ENCODE measurements around the gene RARA.

Gene RARA

GRCh38 chr17:40315678-40316570 lies 6.9 kb downstream of the RARA start:
- Histone ChIP-seq H3K4me3 (ENCODE audit: low read length in 2 of 2) (peak overlapping the region; percentile 74 to 84), H3K27ac (ENCODE audit: low read depth in 2 of 2, low read length in 2 of 2) (peak overlapping the region; percentile 64 to 86), H3K36me3 (ENCODE audit: control insufficient read depth in 2 of 2, insufficient read depth in 2 of 2, low read length in 2 of 2) (no peaks in the 10 kb centered on the region), H3K9ac (ENCODE audit: low read depth in 1 of 2, low read length in 2 of 2) (peak overlapping the region; percentile 20 to 80), H3K9me3 (ENCODE audit: control insufficient read depth in 2 of 2, low read length in 2 of 2) (no peaks in the 10 kb centered on the region), H3K27me3 (ENCODE audit: control insufficient read depth in 2 of 2, insufficient read depth in 2 of 2, low read length in 2 of 2) (no peaks in the 10 kb centered on the region), H3K4me1 (ENCODE audit: control insufficient read depth in 2 of 2, insufficient read depth in 2 of 2, low read length in 2 of 2) (peaks cover 56 to 70% of the 10 kb centered on the region in 2 donors)

GRCh38 chr17:40316571-40317344 lies 7.8 kb downstream of the RARA start:
- H3K9ac ChIP-seq (ENCODE audit: low read depth in 1 of 2, low read length in 2 of 2), result peak overlapping the region; percentile 63 to 80
- H3K27ac ChIP-seq (ENCODE audit: low read depth in 2 of 2, low read length in 2 of 2), result peak overlapping the region; percentile 64 to 86
- H3K9me3 ChIP-seq (ENCODE audit: control insufficient read depth in 2 of 2, low read length in 2 of 2), result no peaks in the 10 kb centered on the region
- no peaks in the 10 kb centered on the region for H3K27me3 ChIP-seq (ENCODE audit: control insufficient read depth in 2 of 2, insufficient read depth in 2 of 2, low read length in 2 of 2)
- no peaks in the 10 kb centered on the region for H3K36me3 ChIP-seq (ENCODE audit: control insufficient read depth in 2 of 2, insufficient read depth in 2 of 2, low read length in 2 of 2)
- peaks cover 52 to 69% of the 10 kb centered on the region in 2 donors for H3K4me1 ChIP-seq (ENCODE audit: control insufficient read depth in 2 of 2, insufficient read depth in 2 of 2, low read length in 2 of 2)
- H3K4me3 ChIP-seq (ENCODE audit: low read length in 2 of 2), result peak overlapping the region; percentile 74 to 84

GRCh38 chr17:40317345-40317873 lies 8.4 kb downstream of the RARA start:
- peaks cover 50 to 69% of the 10 kb centered on the region in 2 donors for H3K4me1 ChIP-seq (ENCODE audit: control insufficient read depth in 2 of 2, insufficient read depth in 2 of 2, low read length in 2 of 2)

DNA sequence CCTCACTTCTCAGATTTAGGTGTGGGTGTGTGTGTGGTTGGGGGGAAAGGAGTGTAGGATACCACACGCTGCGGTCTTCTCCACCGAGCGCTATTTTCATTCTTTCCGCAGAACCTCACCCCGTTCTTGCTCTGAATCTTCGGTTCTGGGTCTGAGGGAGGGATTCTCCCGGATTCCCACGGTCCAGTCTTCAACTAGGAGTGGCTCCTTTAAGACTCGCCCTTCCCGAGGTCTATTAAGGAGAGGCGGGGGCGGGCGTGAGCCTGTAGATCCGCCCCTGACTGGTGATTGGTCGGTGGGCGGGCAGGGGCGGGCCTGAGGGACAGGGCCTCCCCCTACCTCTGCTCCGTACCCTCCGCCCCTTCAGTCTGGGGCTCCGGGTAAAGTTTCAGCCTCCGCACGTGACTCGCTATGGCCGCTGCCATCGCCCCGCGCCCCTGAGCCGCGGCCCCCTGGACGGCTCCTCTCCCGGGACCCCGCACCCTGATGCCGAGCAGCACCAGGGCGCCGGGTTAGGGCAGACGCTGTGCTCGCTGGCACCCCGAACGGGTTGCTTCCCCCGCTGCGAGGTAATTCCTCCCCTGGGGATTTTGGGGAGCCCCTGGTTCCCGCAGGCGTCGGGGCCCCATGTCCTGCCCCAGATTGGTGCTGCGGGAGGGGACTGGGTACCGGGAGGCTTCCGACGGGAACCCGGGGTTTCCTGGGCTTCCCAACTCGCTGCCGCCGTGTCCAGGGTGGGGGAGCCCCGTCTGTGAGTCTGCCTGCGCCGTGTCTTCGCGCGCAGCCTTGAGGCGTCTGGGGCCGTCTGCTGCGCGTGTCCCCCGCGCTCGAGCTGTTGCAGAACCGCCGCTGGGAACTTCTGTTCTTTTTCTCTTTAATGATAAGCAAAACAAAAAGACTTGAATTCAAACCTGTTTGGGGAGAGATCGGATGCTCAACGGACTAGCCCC lies 9.2 kb downstream of the RARA start:
- Histone ChIP-seq H3K4me1 (ENCODE audit: control insufficient read depth in 2 of 2, insufficient read depth in 2 of 2, low read length in 2 of 2) (peaks cover 55 to 68% of the 10 kb centered on the region in 2 donors), H3K9ac (ENCODE audit: low read depth in 1 of 2, low read length in 2 of 2) (peak overlapping the region; percentile 80 to 81), H3K27me3 (ENCODE audit: control insufficient read depth in 2 of 2, insufficient read depth in 2 of 2, low read length in 2 of 2) (no peaks in the 10 kb centered on the region), H3K36me3 (ENCODE audit: control insufficient read depth in 2 of 2, insufficient read depth in 2 of 2, low read length in 2 of 2) (no peaks in the 10 kb centered on the region), H3K9me3 (ENCODE audit: control insufficient read depth in 2 of 2, low read length in 2 of 2) (no peaks in the 10 kb centered on the region), H3K27ac (ENCODE audit: low read depth in 2 of 2, low read length in 2 of 2) (peak overlapping the region; percentile 70 to 86), H3K4me3 (ENCODE audit: low read length in 2 of 2) (peak overlapping the region; percentile 80 to 84)

More at GRCh38 chr17:40317345-40317873, 8.4 kb downstream of the RARA start:
- peak overlapping the region; percentile 65 to 80 for H3K9ac ChIP-seq (ENCODE audit: low read depth in 1 of 2, low read length in 2 of 2)
- H3K27me3 ChIP-seq (ENCODE audit: control insufficient read depth in 2 of 2, insufficient read depth in 2 of 2, low read length in 2 of 2), result no peaks in the 10 kb centered on the region
- peak overlapping the region; percentile 64 to 86 for H3K27ac ChIP-seq (ENCODE audit: low read depth in 2 of 2, low read length in 2 of 2)
- H3K4me3 ChIP-seq (ENCODE audit: low read length in 2 of 2), result peak overlapping the region; percentile 74 to 84
- no peaks in the 10 kb centered on the region for H3K9me3 ChIP-seq (ENCODE audit: control insufficient read depth in 2 of 2, low read length in 2 of 2)
- no peaks in the 10 kb centered on the region for H3K36me3 ChIP-seq (ENCODE audit: control insufficient read depth in 2 of 2, insufficient read depth in 2 of 2, low read length in 2 of 2)

GRCh38 chr17:40318830-40319391 lies 9.9 kb downstream of the RARA start:
- H3K4me3 ChIP-seq (ENCODE audit: low read length in 2 of 2), result peak overlapping the region; percentile 80 to 84
- no peaks in the 10 kb centered on the region for H3K27me3 ChIP-seq (ENCODE audit: control insufficient read depth in 2 of 2, insufficient read depth in 2 of 2, low read length in 2 of 2)
- peaks cover 61 to 75% of the 10 kb centered on the region in 2 donors for H3K4me1 ChIP-seq (ENCODE audit: control insufficient read depth in 2 of 2, insufficient read depth in 2 of 2, low read length in 2 of 2)
- no peaks in the 10 kb centered on the region for H3K9me3 ChIP-seq (ENCODE audit: control insufficient read depth in 2 of 2, low read length in 2 of 2)
- H3K36me3 ChIP-seq (ENCODE audit: control insufficient read depth in 2 of 2, insufficient read depth in 2 of 2, low read length in 2 of 2), result no peaks in the 10 kb centered on the region
- peak overlapping the region; percentile 70 to 86 for H3K27ac ChIP-seq (ENCODE audit: low read depth in 2 of 2, low read length in 2 of 2)
- peak overlapping the region; percentile 80 to 81 for H3K9ac ChIP-seq (ENCODE audit: low read depth in 1 of 2, low read length in 2 of 2)

GRCh38 chr17:40319651-40320540 lies 10.9 kb downstream of the RARA start:
- H3K4me1 ChIP-seq (ENCODE audit: control insufficient read depth in 2 of 2, insufficient read depth in 2 of 2, low read length in 2 of 2), result peaks cover 66 to 81% of the 10 kb centered on the region in 2 donors
- peak overlapping the region; percentile 38 to 52 for H3K9ac ChIP-seq (ENCODE audit: low read depth in 1 of 2, low read length in 2 of 2)
- H3K27ac ChIP-seq (ENCODE audit: low read depth in 2 of 2, low read length in 2 of 2), result peak overlapping the region; percentile 71 to 84
- H3K9me3 ChIP-seq (ENCODE audit: control insufficient read depth in 2 of 2, low read length in 2 of 2), result no peaks in the 10 kb centered on the region
- H3K4me3 ChIP-seq (ENCODE audit: low read length in 2 of 2), result peak overlapping the region; percentile 80 to 84
- no peaks in the 10 kb centered on the region for H3K36me3 ChIP-seq (ENCODE audit: control insufficient read depth in 2 of 2, insufficient read depth in 2 of 2, low read length in 2 of 2)
- H3K27me3 ChIP-seq (ENCODE audit: control insufficient read depth in 2 of 2, insufficient read depth in 2 of 2, low read length in 2 of 2), result no peaks in the 10 kb centered on the region

GRCh38 chr17:40320756-40321523 lies 12.0 kb downstream of the RARA start:
- H3K27me3 ChIP-seq (ENCODE audit: control insufficient read depth in 2 of 2, insufficient read depth in 2 of 2, low read length in 2 of 2), result no peaks in the 10 kb centered on the region
- H3K4me3 ChIP-seq (ENCODE audit: low read length in 2 of 2), result peak overlapping the region; percentile 44 to 76

GRCh38 chr17:40321524-40321929 lies 12.5 kb downstream of the RARA start:
- H3K27me3 ChIP-seq (ENCODE audit: control insufficient read depth in 2 of 2, insufficient read depth in 2 of 2, low read length in 2 of 2), result no peaks in the 10 kb centered on the region
- no peaks in the 10 kb centered on the region for H3K9me3 ChIP-seq (ENCODE audit: control insufficient read depth in 2 of 2, low read length in 2 of 2)
- no peaks in the 10 kb centered on the region for H3K36me3 ChIP-seq (ENCODE audit: control insufficient read depth in 2 of 2, insufficient read depth in 2 of 2, low read length in 2 of 2)
- peak overlapping the region; percentile 51 to 76 for H3K4me3 ChIP-seq (ENCODE audit: low read length in 2 of 2)
- H3K27ac ChIP-seq (ENCODE audit: low read depth in 2 of 2, low read length in 2 of 2), result peak overlapping the region; percentile 71 to 84
- peak overlapping the region; percentile 25 to 47 for H3K9ac ChIP-seq (ENCODE audit: low read depth in 1 of 2, low read length in 2 of 2)
- H3K4me1 ChIP-seq (ENCODE audit: control insufficient read depth in 2 of 2, insufficient read depth in 2 of 2, low read length in 2 of 2), result peaks cover 70 to 83% of the 10 kb centered on the region in 2 donors

More at GRCh38 chr17:40320756-40321523, 12.0 kb downstream of the RARA start:
- peak overlapping the region; percentile 38 to 52 for H3K9ac ChIP-seq (ENCODE audit: low read depth in 1 of 2, low read length in 2 of 2)
- H3K36me3 ChIP-seq (ENCODE audit: control insufficient read depth in 2 of 2, insufficient read depth in 2 of 2, low read length in 2 of 2), result no peaks in the 10 kb centered on the region
- peaks cover 69 to 83% of the 10 kb centered on the region in 2 donors for H3K4me1 ChIP-seq (ENCODE audit: control insufficient read depth in 2 of 2, insufficient read depth in 2 of 2, low read length in 2 of 2)
- H3K27ac ChIP-seq (ENCODE audit: low read depth in 2 of 2, low read length in 2 of 2), result peak overlapping the region; percentile 71 to 84
- no peaks in the 10 kb centered on the region for H3K9me3 ChIP-seq (ENCODE audit: control insufficient read depth in 2 of 2, low read length in 2 of 2)
